Cortex of kidney (tissue), 1 donor: ENCODE results near the gene KCNJ18.
"Not testable (repeated sequence)": the region's sequence is repeated elsewhere in the genome, so short reads cannot be mapped to it uniquely, and the experiment has no call there.

ENCODE experiments used
- DNase-seq: peaks from one replicate; lab custom pipeline; 2025; lab: John Stamatoyannopoulos, UW

KCNJ18 gene

GRCh38 chr17:21691883-21692703, at the start of gene KCNJ18:
Gene KCNJ18 (plus strand): TSS chr17:21692523. CDS start chr17:21702787, 10,264 bp downstream.
- not testable (repeated sequence) for DNase-seq

- not testable (repeated sequence) for DNase-seq
Measured at GRCh38 chr17:21648125-21648524, 44.2 kb upstream of the KCNJ18 start.

- not testable (repeated sequence) for DNase-seq
Measured at GRCh38 chr17:21650043-21650442, 42.3 kb upstream of the KCNJ18 start.

- not testable (repeated sequence) for DNase-seq
Measured at GRCh38 chr17:21652049-21652448, 40.3 kb upstream of the KCNJ18 start.

DNA sequence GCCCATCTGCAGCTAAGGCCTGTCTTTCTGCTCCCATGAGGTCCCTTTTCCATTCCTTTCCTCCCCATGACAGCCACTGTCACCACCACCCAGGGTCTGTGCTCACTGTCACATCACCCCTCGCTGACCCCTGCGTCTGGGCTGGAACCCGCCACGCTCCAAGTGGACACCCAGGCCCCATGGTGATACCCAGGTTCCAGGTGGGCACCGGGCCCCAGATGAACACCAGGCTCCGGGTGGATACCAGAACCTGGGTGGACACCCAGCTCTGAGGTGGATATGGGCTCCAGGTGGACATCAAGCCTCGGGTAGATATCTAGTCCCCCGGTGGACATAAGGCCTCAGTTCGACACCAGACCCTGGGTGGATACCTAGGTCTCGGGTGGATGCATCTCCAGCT, 39.1 kb upstream of the KCNJ18 start:
- DNase-seq: not testable (repeated sequence)

GRCh38 chr17:21656518-21657309, 35.6 kb upstream of the KCNJ18 start:
- not testable (repeated sequence) for DNase-seq

DNA sequence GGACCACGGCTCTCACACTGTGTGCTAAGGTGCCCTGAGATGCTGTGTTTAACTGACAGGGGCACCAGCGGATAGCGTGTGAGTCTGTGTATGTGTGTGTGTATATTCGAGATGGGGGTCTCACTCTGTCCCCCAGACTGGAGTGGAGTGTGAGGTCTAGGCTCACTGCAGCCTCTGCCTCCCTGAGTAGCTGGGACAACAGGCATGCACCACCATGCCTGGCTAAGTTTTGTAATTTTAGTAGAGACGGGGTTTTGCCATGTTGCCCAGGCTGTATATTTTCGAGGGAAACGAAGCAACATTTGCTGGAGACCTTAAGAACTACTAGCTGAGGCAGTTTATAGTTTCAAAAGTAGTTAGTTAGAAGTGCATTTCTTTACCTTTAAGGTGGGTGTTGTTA, 32.7 kb upstream of the KCNJ18 start:
- DNase-seq: not testable (repeated sequence)

DNA sequence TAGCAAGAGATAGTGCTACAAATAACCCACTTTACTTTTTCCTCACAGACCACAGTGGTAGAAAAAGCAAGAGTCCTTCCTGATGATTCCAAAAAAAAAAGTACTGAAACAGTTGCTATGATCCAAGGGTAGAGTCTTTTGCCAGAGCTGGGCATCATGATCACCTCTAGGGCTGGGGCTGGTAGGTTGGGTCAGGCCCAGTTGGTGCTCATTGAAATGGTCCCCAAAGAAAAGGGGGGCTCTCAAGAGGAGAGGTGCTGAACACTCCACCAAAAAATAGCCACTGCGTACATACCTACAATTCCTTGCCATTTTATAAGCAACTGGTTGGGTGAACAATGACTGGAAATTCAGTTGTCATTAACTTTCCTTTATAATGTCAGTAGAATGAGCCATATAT, 30.9 kb upstream of the KCNJ18 start:
- not testable (repeated sequence) for DNase-seq

- DNase-seq: not testable (repeated sequence)
Measured at GRCh38 chr17:21663166-21663565, 29.2 kb upstream of the KCNJ18 start.

DNA sequence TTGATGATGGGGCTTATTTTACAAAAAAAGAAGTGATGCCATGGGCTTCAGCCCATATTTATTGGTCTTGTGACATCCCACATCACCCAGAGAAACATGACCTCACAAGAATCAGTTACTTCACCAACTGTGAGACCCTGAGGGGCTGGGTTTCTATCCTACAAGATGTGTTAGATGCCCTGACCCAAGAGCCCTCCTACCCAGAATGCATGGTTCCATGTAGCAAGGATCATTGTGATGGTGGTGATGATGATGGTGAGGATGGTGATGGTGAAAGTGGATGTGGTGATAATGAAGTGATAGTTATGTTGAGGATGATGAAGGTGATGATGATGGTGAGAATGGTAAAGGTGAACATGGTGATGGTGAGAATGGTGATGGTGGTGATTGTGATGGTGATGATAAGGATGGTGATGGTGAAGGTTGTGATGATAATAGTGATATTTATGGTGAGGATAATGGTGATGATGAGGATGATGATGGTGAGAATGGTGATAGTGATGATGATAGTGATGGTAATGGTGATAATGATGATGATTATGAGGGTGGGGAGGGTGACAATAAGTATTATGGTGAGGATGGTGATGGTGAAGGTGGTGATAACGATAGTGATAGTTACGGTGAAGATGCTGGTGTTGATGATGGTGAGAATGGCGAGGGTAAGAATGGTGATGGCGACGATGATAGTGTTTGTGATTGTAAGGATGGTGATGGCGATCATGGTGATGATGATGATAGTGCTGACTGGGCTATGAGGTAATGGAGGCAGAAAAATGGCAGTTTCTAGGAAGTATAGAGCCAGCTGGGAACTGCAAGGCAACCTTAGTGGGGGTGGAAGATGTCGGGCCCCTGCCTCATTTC, 28.5 kb upstream of the KCNJ18 start:
- not testable (repeated sequence) for DNase-seq

- DNase-seq: not testable (repeated sequence)
Measured at GRCh38 chr17:21665171-21665570, 27.2 kb upstream of the KCNJ18 start.

- DNase-seq: not testable (repeated sequence)
Measured at GRCh38 chr17:21665935-21666493, 26.3 kb upstream of the KCNJ18 start.

- not testable (repeated sequence) for DNase-seq
Measured at GRCh38 chr17:21666711-21667412, 25.5 kb upstream of the KCNJ18 start.

DNA sequence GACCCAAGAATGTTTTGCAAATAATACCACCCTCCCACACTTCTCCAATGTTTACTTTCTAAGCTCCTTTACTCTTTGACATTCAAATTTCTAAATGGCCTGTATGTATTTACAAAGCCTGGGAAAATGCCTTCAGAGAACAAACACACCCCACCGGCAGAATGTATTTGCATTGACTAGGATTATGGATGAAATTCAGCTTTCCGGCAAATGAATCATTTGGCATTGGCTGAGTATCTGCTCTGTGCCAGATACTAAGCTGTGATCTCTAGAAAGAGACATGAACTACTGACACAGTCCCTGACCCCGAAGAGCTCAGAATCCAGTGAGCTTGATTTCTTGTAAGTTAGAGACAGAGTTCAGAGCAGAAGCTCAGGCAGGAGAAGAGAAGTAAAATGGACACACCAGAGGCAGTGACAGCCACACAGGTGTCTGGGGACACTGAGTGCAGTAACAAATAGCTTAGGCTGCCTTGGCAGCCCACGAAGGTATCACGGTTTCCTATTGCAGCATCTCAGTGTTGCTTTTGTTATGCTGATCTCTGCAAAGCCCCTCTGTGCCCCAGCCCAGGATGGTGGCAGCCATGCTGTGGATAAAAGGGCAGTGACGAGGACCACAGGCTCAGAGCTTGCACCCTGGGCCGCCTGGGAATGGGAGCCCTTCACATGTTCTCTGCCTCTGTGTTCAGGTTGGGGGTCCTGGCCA, 24.8 kb upstream of the KCNJ18 start:
- DNase-seq: not testable (repeated sequence)

DNA sequence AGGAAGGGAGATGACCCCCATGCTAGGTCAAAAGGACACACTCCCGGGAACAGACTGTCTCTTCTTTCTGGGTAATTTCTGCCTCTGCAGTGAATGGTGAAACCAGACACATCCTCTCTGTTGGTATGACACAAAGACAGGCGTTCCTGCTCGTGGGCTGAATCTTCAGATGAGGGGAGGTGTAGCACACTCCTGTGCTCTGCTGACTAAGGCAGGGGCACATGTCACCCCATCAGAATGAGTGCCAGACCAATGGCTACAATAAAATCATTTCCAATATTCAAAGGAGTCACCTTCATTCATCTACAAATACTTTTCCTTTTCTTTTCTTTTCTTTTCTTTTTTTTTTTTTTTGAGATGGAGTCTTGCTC, 24.2 kb upstream of the KCNJ18 start:
- DNase-seq: not testable (repeated sequence)

DNA sequence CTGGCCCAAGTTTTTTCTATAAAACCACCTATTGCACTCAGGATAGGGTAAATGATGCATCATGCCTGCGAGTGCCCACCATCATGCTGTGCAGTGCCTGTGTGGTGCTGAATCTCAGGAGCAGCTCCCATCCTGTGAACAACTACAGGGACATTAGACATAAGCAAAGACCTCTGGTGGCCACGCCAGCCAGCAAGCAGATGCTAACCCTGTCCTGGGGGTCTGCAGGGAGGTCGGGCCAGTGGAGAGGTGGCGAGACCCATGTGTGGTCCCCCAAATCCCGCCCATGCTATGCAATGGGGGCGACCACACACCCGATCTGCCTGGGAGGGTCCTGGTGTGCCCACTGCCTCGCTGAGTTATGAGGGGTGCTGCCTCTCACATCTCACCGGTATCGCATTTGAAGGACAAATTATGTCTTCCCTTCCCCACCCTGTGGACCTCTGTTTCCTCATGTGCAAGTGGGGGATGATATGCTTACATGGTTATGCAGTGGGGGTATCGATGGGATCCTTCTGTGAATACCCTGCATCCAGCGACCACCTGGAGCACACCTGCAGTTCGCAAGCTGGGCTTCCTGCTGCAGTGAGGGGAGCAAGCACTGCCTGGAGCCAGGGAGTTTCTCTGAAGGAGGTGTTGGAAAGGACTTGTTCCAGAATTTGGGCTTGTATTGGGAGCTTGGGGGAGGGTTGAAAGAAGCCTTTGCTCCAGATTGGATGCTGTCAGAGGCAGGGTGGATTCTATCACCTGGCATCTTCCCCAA, 23.4 kb upstream of the KCNJ18 start:
- DNase-seq: not testable (repeated sequence)

GRCh38 chr17:21669616-21670360, 22.5 kb upstream of the KCNJ18 start:
- DNase-seq: not testable (repeated sequence)

GRCh38 chr17:21670361-21671155, 21.8 kb upstream of the KCNJ18 start:
- not testable (repeated sequence) for DNase-seq
